Neural crest cell (in vitro differentiated cells): ENCODE results near the gene FAM13A. TPM values are rescaled to one million over a fixed set of nuclear protein-coding genes. Genes with fewer than 3 reads are reported as not detected.

Source experiments
- DNase-seq: peaks from one replicate; pipeline ENCODE4 v3.0.0; 2021; ENCODE audit warnings: low read depth, mixed read lengths, low spot score
- H3K27ac Mint-ChIP-seq: one replicate; pipeline ENCODE4 v1.8.0; 2021; ENCODE audit warnings: mild to moderate bottlenecking, mixed read lengths; ENCODE audit not compliant: unreplicated experiment
- H3K27me3 Mint-ChIP-seq: 2 replicates; pipeline ENCODE4 v1.8.0; 2021; ENCODE audit warnings: low read depth, mild to moderate bottlenecking, mixed read lengths
- H3K36me3 Mint-ChIP-seq: 2 replicates; pipeline ENCODE4 v1.8.0; 2021; ENCODE audit warnings: low read depth, mild to moderate bottlenecking, mixed read lengths
- H3K4me1 Mint-ChIP-seq: 2 replicates; pipeline ENCODE4 v1.8.0; 2021; ENCODE audit warnings: mixed read lengths
- H3K4me3 Mint-ChIP-seq: one replicate; pipeline ENCODE4 v1.8.0; 2021; ENCODE audit warnings: mild to moderate bottlenecking, mixed read lengths
- H3K9me3 Mint-ChIP-seq: 2 replicates; pipeline ENCODE4 v1.8.0; 2021; ENCODE audit warnings: mixed read lengths
- CTCF ChIP-seq: fragments of 200-600 bp; sonication (generic); conservative IDR thresholded peaks from 2 replicates; pipeline ENCODE4 v1.5.0; 2021; ENCODE audit warnings: antibody characterized with exemption, mild to moderate bottlenecking
- total RNA-seq: library from RNA; stranded (reverse); gene quantifications from 2 replicates; pipeline ENCODE4 v1.2.1, GENCODE V29; 2021

The FAM13A gene
- total RNA-seq, 1 donor from 2014 or later = 18.1 TPM

GRCh38 chr4:88799900-88800299 is 257.1 kb downstream of the FAM13A start:
- peaks cover 11% of the 10 kb centered on the region for H3K4me1 Mint-ChIP-seq
- H3K4me3 Mint-ChIP-seq = no peak overlapping the region
- no peak overlapping the region for H3K27ac Mint-ChIP-seq
- peaks cover 11% of the 10 kb centered on the region for H3K36me3 Mint-ChIP-seq
- DNase-seq = no peak
- H3K27me3 Mint-ChIP-seq = no peaks in the 10 kb centered on the region
- H3K9me3 Mint-ChIP-seq = peaks cover 2% of the 10 kb centered on the region
- no peak for TF ChIP-seq CTCF

- no peak for TF ChIP-seq CTCF
- H3K4me1 Mint-ChIP-seq = peaks cover 13% of the 10 kb centered on the region
Observed at GRCh38 chr4:88797725-88798124, 259.3 kb downstream of the FAM13A start.

DNA sequence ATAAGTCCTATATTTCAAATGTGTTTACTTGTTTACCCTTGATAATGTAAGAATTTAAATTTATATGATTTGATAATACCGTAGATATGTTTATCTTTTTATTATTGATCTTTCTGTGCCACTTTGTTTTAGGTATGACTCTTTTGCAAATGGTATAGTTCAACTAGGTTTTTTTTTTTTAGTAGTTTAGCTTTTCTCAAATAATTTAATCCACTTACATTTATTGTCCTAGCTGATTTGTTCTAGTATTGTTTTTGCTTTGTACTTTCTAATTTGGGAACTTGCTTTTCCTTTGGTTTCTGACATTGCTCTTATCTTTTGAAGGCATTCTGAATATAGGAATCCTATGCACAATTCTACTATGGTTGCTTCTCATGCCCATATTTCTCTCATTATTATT is 260.4 kb downstream of the FAM13A start:
- Mint-ChIP-seq H3K4me1 (peaks cover 25% of the 10 kb centered on the region), H3K27ac (no peak overlapping the region), H3K27me3 (no peaks in the 10 kb centered on the region), H3K4me3 (no peak overlapping the region), H3K36me3 (peaks cover 13% of the 10 kb centered on the region), H3K9me3 (peaks cover 5% of the 10 kb centered on the region)
- no peak for DNase-seq
- no peak for TF ChIP-seq CTCF

More at GRCh38 chr4:88797725-88798124, 259.3 kb downstream of the FAM13A start:
- no peak for DNase-seq
- Mint-ChIP-seq H3K4me3 (no peak overlapping the region), H3K27me3 (no peaks in the 10 kb centered on the region), H3K36me3 (peaks cover 11% of the 10 kb centered on the region), H3K27ac (no peak overlapping the region), H3K9me3 (peaks cover 2% of the 10 kb centered on the region)

DNA sequence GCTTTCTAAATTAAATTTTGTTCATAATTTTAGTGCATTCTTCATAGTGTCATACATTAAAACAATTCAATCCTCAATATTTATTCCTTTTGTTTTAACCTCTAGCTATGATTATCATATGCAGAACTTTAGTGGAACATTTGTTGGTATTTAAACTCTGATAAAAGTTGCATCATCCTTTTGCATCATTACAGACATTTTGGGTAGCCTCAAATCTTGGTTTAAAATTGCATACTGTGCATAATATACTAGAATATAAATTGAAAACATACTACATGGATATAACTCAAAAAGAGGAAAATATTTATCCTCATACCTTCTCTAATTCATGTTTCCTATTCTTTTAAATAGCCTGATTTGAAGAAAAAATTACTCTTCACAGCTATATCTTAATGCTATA is 262.0 kb downstream of the FAM13A start:
- Mint-ChIP-seq H3K27ac (no peak overlapping the region), H3K27me3 (no peaks in the 10 kb centered on the region)

DNA sequence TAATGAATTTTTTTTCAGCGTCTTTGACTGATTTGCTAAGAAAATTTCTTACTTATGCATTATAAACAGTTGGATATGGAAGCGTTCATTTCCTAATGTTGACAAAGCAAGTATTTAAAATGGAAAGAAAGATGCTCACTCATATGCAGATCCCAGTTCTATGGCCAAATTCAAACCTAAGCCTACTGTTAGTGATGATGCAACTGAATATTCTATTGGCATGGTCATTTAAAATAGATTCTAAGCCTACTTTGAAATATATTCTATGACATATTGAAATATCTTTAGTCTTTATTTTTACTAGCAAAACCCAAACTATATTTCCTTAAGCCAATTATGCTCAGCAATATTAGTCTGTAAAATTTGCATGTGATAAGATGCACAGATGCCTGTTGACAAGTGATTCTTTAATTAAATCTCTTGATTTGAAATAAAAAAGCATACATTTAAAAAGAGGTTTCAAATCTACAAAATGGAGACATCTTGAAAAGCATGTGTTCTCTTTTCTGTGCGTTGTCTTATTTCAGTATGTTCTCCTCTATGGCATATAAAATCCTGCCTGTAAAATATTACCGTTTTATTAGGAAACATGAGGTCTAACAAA is 262.8 kb downstream of the FAM13A start:
- no peak for DNase-seq
- H3K4me1 Mint-ChIP-seq = peaks cover 26% of the 10 kb centered on the region
- H3K27ac Mint-ChIP-seq = no peak overlapping the region
- H3K9me3 Mint-ChIP-seq = peaks cover 5% of the 10 kb centered on the region
- no peak overlapping the region for H3K4me3 Mint-ChIP-seq
- H3K27me3 Mint-ChIP-seq = no peaks in the 10 kb centered on the region
- no peak for TF ChIP-seq CTCF
- peaks cover 21% of the 10 kb centered on the region for H3K36me3 Mint-ChIP-seq

More for the DNA sequence above, 262.0 kb downstream of the FAM13A start:
- peaks cover 14% of the 10 kb centered on the region for H3K36me3 Mint-ChIP-seq
- peaks cover 5% of the 10 kb centered on the region for H3K9me3 Mint-ChIP-seq
- DNase-seq = no peak
- H3K4me1 Mint-ChIP-seq = peaks cover 26% of the 10 kb centered on the region
- H3K4me3 Mint-ChIP-seq = no peak overlapping the region
- no peak for TF ChIP-seq CTCF
